PC-9 (cell line): ENCODE data around the gene CLDN24.

Experiments
- EZH2 ChIP-seq: fragments of 200-600 bp; sonication (generic); IDR thresholded peaks from 2 replicates; pipeline ENCODE4 v1.8.0; 2017; ENCODE audit warnings: antibody characterized with exemption, low read depth
- TF ChIP-seq, protein P1 (sequence below): fragments of 200-600 bp; sonication (generic); conservative IDR thresholded peaks from 2 replicates; pipeline ENCODE4 v1.6.1; 2017; ENCODE audit warnings: mixed run types, antibody characterized with exemption, mild to moderate bottlenecking, moderate library complexity

DNA sequence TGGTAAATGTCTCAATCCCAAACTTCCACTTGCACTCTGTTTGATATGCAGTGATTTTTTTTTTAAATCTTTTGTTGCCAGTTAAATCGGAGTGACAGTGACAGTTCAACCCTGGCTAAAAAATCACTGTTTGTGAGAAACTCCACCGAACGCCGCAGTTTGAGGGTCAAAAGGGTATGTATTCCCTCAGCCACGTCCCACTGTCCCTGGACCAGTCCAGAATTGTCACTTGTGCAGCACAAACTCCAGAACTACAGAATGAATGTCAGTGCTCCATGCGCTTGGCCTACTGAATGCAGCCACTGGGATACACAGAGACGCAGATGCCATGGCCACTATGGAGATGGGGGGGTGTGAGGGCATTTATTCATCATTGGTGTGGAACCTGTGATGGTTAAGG is 36.3 kb downstream of the CLDN24 start:
- no peak for TF ChIP-seq EZH2
- TF ChIP-seq, protein P1, sequence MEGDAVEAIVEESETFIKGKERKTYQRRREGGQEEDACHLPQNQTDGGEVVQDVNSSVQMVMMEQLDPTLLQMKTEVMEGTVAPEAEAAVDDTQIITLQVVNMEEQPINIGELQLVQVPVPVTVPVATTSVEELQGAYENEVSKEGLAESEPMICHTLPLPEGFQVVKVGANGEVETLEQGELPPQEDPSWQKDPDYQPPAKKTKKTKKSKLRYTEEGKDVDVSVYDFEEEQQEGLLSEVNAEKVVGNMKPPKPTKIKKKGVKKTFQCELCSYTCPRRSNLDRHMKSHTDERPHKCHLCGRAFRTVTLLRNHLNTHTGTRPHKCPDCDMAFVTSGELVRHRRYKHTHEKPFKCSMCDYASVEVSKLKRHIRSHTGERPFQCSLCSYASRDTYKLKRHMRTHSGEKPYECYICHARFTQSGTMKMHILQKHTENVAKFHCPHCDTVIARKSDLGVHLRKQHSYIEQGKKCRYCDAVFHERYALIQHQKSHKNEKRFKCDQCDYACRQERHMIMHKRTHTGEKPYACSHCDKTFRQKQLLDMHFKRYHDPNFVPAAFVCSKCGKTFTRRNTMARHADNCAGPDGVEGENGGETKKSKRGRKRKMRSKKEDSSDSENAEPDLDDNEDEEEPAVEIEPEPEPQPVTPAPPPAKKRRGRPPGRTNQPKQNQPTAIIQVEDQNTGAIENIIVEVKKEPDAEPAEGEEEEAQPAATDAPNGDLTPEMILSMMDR = no peak
